CD4-positive, alpha-beta T cell treated with Interleukin-12 subunit alpha and Interleukin-12 subunit beta, for 1 hour (primary cell): ENCODE data around the gene IDI2.
A peak's percentile ranks its signal among the peaks of the same experiment; 100 is the strongest.
"Not testable (repeated sequence)": the region's sequence is repeated elsewhere in the genome, so short reads cannot be mapped to it uniquely, and the experiment has no call there.

Experiments used
- DNase-seq: peaks from one replicate; pipeline ENCODE4 v3.0.0-alpha.2; 2020

Gene IDI2

DNA sequence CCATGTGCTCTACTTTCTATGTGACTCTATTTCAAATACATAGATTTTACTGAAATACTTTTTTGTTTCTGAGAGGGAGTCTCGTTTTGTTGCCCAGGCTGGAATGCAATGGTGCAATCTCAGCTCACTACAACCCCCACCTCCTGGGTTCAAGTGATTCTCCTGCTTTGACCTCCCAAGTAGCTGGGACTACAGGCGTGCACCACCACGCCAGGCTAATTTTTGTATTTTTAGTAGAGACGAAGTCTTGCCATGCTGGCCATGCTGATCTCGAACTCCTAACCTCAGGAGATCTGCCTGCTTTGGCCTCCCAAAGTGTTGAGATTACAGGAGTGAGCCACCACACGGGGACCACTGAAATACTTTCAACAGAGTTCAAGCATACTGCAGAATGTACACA is 19.8 kb upstream of the IDI2 start:
- no peak for DNase-seq

DNA sequence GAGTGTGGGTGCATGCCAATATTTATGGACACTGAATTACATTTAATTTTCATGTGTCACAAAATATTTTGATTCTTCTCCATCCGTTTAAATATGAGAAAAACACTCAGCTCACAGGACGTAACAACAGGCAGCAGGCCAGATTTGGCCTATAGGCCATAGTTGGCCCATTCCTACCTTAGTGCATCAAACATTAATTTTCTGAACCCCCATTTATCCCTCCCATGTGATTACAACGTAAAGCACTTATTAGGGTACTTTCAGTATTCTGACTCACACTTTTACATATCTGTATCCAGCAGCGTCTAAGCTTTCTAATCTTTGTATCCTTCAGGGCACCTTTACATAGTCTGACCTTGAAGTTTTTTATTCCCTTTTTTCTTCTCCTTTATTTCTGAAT is 19.3 kb upstream of the IDI2 start:
- no peak for DNase-seq

DNA sequence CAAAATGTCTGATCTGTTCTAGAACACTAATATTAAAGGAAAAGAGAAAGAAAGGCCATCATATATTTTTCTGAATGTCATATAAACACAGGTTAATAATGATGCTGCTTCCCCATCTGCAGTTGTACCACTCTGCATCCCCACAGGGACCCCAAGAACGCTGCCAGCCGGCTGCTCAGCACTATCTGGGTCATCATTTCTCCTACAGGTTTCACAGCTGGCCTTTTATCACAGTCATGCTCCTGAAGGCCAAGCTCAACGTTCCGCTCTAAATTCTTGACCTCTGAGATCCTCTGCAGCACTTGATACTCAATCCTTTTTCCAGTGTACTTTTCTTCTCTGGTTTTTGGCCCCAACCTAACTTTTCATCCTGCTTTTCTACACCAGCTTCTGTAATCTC is 18.5 kb upstream of the IDI2 start:
- DNase-seq: no peak

GRCh38 chr10:1043532-1043995 is 17.9 kb upstream of the IDI2 start:
- peak; percentile 37 for DNase-seq

- DNase-seq: no peak
Measured at GRCh38 chr10:1041514-1041913, 15.9 kb upstream of the IDI2 start.

GRCh38 chr10:1040133-1040532 is 14.5 kb upstream of the IDI2 start:
- DNase-seq: no peak

DNA sequence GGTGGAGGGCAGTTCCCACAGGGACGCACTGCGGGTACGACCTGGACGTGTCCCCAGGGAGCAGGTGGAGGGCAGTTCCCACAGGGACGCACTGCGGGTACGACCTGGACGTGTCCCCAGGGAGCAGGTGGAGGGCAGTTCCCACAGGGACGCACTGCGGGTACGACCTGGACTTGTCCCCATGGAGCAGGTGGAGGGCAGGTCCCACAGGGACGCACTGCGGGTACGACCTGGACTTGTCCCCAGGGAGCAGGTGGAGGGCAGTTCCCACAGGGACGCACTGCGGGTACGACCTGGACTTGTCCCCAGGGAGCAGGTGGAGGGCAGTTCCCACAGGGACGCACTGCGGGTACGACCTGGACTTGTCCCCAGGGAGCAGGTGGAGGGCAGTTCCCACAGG is 13.1 kb upstream of the IDI2 start:
- DNase-seq: not testable (repeated sequence)

GRCh38 chr10:1037098-1037497 is 11.4 kb upstream of the IDI2 start:
- DNase-seq: no peak

GRCh38 chr10:1036341-1036791 is 10.7 kb upstream of the IDI2 start:
- peak; percentile 20 for DNase-seq

DNA sequence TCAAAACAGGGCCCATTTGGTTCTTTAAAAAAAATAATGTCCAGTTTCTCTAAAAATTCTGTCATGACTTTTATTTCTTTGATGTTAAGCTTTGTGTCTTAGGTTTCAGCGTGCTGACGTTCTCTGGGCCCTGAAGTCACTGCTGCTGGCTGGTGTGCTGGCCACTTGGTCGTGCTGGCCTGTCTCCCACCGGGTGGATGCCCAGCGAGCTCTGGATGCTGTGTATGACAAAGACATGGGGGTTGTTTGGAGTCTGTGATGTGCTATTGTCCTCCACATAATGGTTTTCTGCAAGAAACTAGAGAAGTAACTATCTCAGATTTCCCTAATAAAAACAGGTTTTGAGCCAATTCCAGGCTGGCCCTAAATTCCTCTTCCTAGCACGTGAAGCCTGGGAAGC is 9.5 kb upstream of the IDI2 start:
- no peak for DNase-seq

DNA sequence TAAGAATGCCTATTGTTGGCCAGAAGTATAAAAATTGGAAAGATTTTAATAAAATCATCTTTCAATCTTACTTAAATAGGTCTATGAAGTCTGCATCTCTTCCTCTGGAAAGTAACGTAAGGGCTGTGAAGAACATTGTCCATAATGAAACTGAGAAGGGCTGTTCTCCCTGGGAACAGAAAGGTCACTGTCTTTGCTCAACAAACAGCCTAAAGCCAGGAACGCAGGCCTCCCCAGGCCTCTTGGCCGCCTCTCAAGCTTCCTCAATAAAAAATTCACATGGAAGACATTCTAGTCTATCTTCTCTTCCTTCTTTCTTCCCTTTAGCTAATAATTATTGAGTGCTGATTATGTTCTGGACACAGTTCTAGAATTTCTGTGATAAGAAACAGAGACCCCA is 9.1 kb upstream of the IDI2 start:
- no peak for DNase-seq

- no peak for DNase-seq
Measured at GRCh38 chr10:1033601-1034000, 7.9 kb upstream of the IDI2 start.

DNA sequence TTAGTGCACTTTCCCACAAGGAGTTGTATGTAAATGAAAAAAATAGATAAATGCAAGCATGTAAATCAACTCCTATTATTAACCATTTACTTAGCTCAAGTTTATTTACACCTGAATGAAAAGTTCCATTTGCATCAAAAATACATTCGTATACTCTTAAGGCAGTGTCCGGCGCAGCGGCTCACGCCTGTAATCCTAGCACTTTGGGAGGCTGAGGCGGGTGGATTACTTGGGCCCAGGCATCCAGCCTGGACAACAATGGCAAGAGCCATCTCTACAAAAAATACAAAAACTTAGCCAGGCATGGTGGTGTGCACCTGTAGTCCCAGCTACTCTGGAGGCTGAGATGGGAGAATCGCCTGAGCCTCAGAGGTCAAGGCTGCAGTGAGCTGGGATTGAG is 4.2 kb upstream of the IDI2 start:
- no peak for DNase-seq

DNA sequence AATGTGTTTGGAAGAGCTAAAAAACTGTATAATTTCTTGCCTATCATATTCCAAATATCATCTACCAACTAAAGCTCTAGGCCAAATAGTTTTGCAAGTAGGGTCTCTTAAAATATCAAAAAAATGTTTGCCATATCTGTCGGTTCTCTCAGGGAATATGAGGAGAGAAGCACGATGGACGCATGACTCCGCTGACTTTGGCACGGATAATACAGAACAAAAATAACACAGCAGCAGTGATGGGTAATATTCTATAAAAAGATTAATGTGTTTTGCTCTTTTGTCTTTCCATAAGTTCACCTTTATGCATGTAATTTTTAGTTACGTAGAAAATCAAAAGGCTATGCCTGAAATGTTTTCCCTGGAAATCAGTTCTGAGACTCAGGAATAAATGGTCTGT is 919 bp upstream of the IDI2 start:
- no peak for DNase-seq

- no peak for DNase-seq
Measured at GRCh38 chr10:1024103-1024502, 1.6 kb downstream of the IDI2 start.

DNA sequence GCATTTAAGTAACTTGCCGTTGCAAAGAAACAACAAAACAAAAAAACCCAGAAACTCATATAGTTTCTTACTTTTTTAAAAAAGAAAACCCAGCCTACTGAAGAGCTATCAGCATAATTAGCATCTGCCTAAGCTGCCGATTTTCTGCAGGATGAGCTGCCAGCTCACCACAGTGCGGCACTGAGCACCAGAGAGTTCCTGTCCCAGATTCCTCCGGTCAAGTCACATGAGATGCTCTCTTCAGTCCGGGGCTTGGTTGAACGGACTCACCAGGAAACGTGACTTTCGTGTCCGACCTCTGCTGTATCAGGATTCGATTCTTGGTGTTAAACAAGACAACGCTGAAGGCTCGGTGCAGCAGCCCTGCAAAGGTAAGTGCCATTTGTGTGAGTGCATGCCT is 3.2 kb downstream of the IDI2 start:
- DNase-seq: no peak

- DNase-seq: no peak
Measured at GRCh38 chr10:1020958-1021357, 4.7 kb downstream of the IDI2 start.

- no peak for DNase-seq
Measured at GRCh38 chr10:1020460-1020859, 5.2 kb downstream of the IDI2 start.

- no peak for DNase-seq
Measured at GRCh38 chr10:1019362-1019761, 6.3 kb downstream of the IDI2 start.

- DNase-seq: no peak
Measured at GRCh38 chr10:1015688-1016087, 10.0 kb downstream of the IDI2 start.

DNA sequence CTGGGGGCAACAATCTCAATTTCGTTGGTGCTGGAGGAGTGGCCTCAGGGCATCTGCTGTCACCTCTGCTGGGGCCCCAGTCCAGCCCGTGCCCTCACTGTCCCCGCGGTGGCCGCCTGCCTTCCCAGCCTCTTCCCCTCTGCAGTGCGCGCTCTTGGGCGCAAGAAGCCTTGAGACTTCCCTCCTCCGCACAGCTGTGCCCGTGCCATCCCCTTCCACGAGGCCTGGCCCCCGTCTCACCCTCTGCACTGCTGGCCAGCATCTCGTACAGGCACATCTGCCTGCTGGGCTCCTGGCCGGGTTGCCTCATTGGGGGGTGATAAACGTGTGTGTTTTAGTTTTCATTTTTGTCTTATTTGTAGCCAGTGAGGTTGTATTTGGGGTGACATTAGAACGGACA is 14.0 kb downstream of the IDI2 start:
- DNase-seq: no peak

- no peak for DNase-seq
Measured at GRCh38 chr10:1010703-1011102, 15.0 kb downstream of the IDI2 start.

- not testable (repeated sequence) for DNase-seq
Measured at GRCh38 chr10:1009947-1010346, 15.7 kb downstream of the IDI2 start.

DNA sequence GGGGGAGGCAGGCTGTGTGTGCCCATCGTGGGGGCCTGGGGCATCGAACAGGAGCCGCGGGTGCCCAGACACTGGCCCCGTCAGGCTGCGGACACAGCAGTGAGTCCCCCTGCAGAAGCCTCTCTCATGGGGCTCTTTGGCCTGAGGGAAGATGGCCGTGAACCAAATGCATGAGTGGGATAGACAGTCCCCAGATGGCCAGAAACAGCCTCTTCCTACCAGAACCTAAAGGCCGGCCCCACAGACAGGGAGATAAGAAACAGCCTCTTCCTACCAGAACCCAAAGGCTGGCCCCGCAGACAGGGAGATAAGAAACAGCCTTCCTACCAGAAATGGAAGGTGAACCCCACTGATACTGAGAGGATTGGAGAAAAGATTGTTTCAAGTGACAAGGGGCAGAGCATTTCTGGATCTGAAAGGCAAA is 16.6 kb downstream of the IDI2 start:
- no peak for DNase-seq

DNA sequence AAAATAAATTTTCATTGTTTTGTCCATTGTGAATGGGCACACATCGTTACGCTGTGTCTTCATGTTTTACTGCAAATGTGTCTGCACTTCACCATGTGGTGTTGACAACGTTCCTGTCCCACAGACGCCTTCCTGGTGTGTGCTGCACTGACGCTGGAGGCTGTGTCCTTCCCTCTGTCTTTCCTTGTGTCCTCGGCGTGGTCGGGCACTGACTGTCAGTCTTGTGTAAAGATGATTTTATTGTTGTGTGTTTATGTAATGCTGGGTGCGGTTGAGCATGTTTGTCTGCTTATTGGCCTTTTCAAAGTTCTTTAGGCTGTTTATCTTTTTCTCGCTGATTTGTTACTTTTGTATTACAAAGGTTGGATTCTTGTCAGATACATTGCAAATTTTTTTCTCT is 18.1 kb downstream of the IDI2 start:
- no peak for DNase-seq

DNA sequence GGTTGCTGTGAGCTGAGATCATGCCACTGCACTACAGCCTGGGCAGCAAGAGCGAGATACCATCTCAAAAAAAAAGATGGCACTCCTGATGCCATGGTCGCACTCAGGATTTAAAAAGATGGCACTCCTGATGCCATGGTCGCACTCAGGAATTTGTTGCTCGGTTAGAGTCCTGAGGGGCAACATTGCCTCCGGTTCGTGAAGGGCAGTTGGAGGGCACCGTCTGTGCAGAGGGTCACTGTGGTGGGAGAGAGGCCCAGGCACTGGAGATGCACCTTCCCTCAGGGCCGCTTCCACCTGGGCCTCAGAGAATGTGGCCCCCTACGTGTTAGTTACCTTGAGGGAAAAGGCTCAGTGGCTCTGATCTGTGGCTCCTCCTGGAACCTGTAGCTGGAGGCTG is 19.1 kb downstream of the IDI2 start:
- no peak for DNase-seq
